ENCODE results near the gene LIPK.

LIPK gene

GRCh38 chr10:88787463-88787862, 81.4 kb downstream of the LIPK start:
- DNase-seq: no peak

- no peak for DNase-seq
Observed at GRCh38 chr10:88788924-88789323, 82.9 kb downstream of the LIPK start.

GRCh38 chr10:88791924-88792323, 85.9 kb downstream of the LIPK start:
- peak; percentile 62 for DNase-seq

- DNase-seq: no peak
Observed at GRCh38 chr10:88792661-88793060, 86.6 kb downstream of the LIPK start.

- no peak for DNase-seq
Observed at GRCh38 chr10:88793712-88794299, 87.8 kb downstream of the LIPK start.

GRCh38 chr10:88794731-88795130, 88.7 kb downstream of the LIPK start:
- DNase-seq: no peak

- no peak for DNase-seq
Observed at GRCh38 chr10:88800152-88801125, 94.4 kb downstream of the LIPK start.
